H9 (cell line): ENCODE measurements around the gene RNU6-9. TPM values are rescaled to one million over a fixed set of nuclear protein-coding genes. Genes with fewer than 3 reads are reported as not detected.

Experiments used
- DNase-seq: peaks from one replicate; pipeline ENCODE4 v3.0.0-alpha.2; 2017
- H2AFZ ChIP-seq: one replicate; pipeline ENCODE4 v1.6.1; 2013; ENCODE audit warnings: mild to moderate bottlenecking, low read length, control low read depth, moderate library complexity
- H2AK5ac ChIP-seq: 2 replicates; pipeline ENCODE4 v1.6.1; 2013; ENCODE audit warnings: low read length, control low read depth, mixed read lengths; ENCODE audit not compliant: insufficient read length
- H2BK120ac ChIP-seq: one replicate; pipeline ENCODE4 v1.6.1; 2013; ENCODE audit warnings: low read depth, mild to moderate bottlenecking, low read length, control low read depth, inconsistent platforms; ENCODE audit not compliant: poor library complexity, severe bottlenecking
- H2BK12ac ChIP-seq: 2 replicates; pipeline ENCODE4 v1.6.1; 2013; ENCODE audit warnings: low read length, control low read depth, mixed read lengths, low read depth; ENCODE audit not compliant: insufficient read length
- H2BK15ac ChIP-seq: 2 replicates; pipeline ENCODE4 v1.6.1; 2013; ENCODE audit warnings: low read depth, low read length, control low read depth
- H2BK20ac ChIP-seq: one replicate; pipeline ENCODE4 v1.6.1; 2013; ENCODE audit warnings: low read depth, mild to moderate bottlenecking, low read length, control low read depth, inconsistent platforms; ENCODE audit not compliant: poor library complexity, severe bottlenecking
- H2BK5ac ChIP-seq: 2 replicates; pipeline ENCODE4 v1.6.1; 2013; ENCODE audit warnings: low read length, control low read depth, mixed read lengths; ENCODE audit not compliant: insufficient read length
- H3K14ac ChIP-seq: 2 replicates; pipeline ENCODE4 v1.6.1; 2013; ENCODE audit warnings: low read length, control low read depth; ENCODE audit not compliant: insufficient read depth
- H3K18ac ChIP-seq: 2 replicates; pipeline ENCODE4 v1.6.1; 2013; ENCODE audit warnings: low read depth, mild to moderate bottlenecking, mixed read lengths, low read length, control low read depth; ENCODE audit not compliant: insufficient read length
- H3K23ac ChIP-seq: 2 replicates; pipeline ENCODE4 v1.6.1; 2013; ENCODE audit warnings: low read length, control low read depth, mixed read lengths, low read depth; ENCODE audit not compliant: insufficient read length
- H3K23me2 ChIP-seq: 2 replicates; pipeline ENCODE4 v1.6.1; 2013; ENCODE audit warnings: low read depth, mild to moderate bottlenecking, mixed read lengths, low read length, control low read depth; ENCODE audit not compliant: insufficient read length, poor library complexity, severe bottlenecking
- H3K27ac ChIP-seq: 2 replicates; pipeline ENCODE4 v1.5.1; 2013; ENCODE audit warnings: low read length, control low read depth, mixed read lengths, low read depth; ENCODE audit not compliant: insufficient read length
- H3K27me3 ChIP-seq: 2 replicates; pipeline ENCODE4 v1.6.1; 2013; ENCODE audit warnings: low read length, control low read depth, inconsistent platforms; ENCODE audit not compliant: insufficient read depth
- H3K4ac ChIP-seq: 2 replicates; pipeline ENCODE4 v1.6.1; 2013; ENCODE audit warnings: low read depth, mild to moderate bottlenecking, control low read depth, inconsistent platforms, low read length, moderate library complexity
- H3K4me1 ChIP-seq: 2 replicates; pipeline ENCODE4 v1.6.1; 2013; ENCODE audit warnings: low read length, control low read depth, inconsistent platforms; ENCODE audit not compliant: insufficient read depth
- H3K4me2 ChIP-seq: 2 replicates; pipeline ENCODE4 v1.6.1; 2013; ENCODE audit warnings: low read length, control low read depth, mixed read lengths; ENCODE audit not compliant: insufficient read length, insufficient read depth
- H3K56ac ChIP-seq: 2 replicates; pipeline ENCODE4 v1.6.1; 2013; ENCODE audit warnings: low read depth, mild to moderate bottlenecking, mixed read lengths, low read length, control low read depth; ENCODE audit not compliant: insufficient read length
- H3K79me1 ChIP-seq: 2 replicates; pipeline ENCODE4 v1.6.1; 2013; ENCODE audit warnings: low read depth, mild to moderate bottlenecking, moderate library complexity, low read length, control low read depth, inconsistent platforms; ENCODE audit not compliant: insufficient read depth, poor library complexity, severe bottlenecking
- H3K79me2 ChIP-seq: 2 replicates; pipeline ENCODE4 v1.6.1; 2013; ENCODE audit warnings: low read length, control low read depth, inconsistent platforms; ENCODE audit not compliant: insufficient read depth
- H3K9ac ChIP-seq: 2 replicates; pipeline ENCODE4 v1.6.1; 2013; ENCODE audit warnings: low read length, control low read depth, mixed read lengths; ENCODE audit not compliant: insufficient read length; ENCODE audit errors: extremely low read depth
- H3K9me3 ChIP-seq: one replicate; pipeline ENCODE4 v1.6.1; 2013; ENCODE audit warnings: low read depth, low read length, inconsistent platforms; ENCODE audit not compliant: control insufficient read depth
- H3T11ph ChIP-seq: one replicate; pipeline ENCODE4 v1.6.1; 2013; ENCODE audit warnings: mild to moderate bottlenecking, low read length, control low read depth, inconsistent platforms
- H4K20me1 ChIP-seq: one replicate; pipeline ENCODE4 v1.6.1; 2013; ENCODE audit not compliant: control insufficient read depth, insufficient read length, insufficient read depth
- H4K5ac ChIP-seq: 2 replicates; pipeline ENCODE4 v1.6.1; 2013; ENCODE audit warnings: low read depth, mild to moderate bottlenecking, mixed read lengths, low read length, control low read depth; ENCODE audit not compliant: insufficient read length
- H4K8ac ChIP-seq: replicated peaks from 2 replicates; pipeline ENCODE4 v1.6.1; 2013; ENCODE audit warnings: low read length, control low read depth, mixed read lengths, low read depth; ENCODE audit not compliant: insufficient read length
- H4K91ac ChIP-seq: 2 replicates; pipeline ENCODE4 v1.6.1; 2013; ENCODE audit warnings: low read depth, mild to moderate bottlenecking, moderate library complexity, mixed read lengths, low read length, control low read depth; ENCODE audit not compliant: insufficient read length
- H3K27ac Mint-ChIP-seq, 3 experiments: 2 replicates in 2 of 3; 3 replicates in 1 of 3; pipeline ENCODE4 v1.8.0; 2020 to 2021; ENCODE audit warnings: mixed read lengths in 3 of 3, mild to moderate bottlenecking in 1 of 3, moderate library complexity in 1 of 3
- H3K27me3 Mint-ChIP-seq: 2 replicates; pipeline ENCODE4 v1.8.0; 2021; ENCODE audit warnings: low read depth, mild to moderate bottlenecking, moderate library complexity, mixed read lengths
- H3K36me3 Mint-ChIP-seq, 3 experiments: 2 replicates in 2 of 3; 3 replicates in 1 of 3; pipeline ENCODE4 v1.8.0; 2020 to 2021; ENCODE audit warnings: low read depth in 3 of 3, mixed read lengths in 3 of 3; ENCODE audit not compliant: insufficient read depth in 1 of 3
- H3K4me1 Mint-ChIP-seq, 2 experiments: 2 replicates each; pipeline ENCODE4 v1.8.0; 2020; ENCODE audit warnings: mixed read lengths in 2 of 2
- H3K4me3 Mint-ChIP-seq, 2 experiments: 2 replicates in 1 of 2; 3 replicates in 1 of 2; pipeline ENCODE4 v1.8.0; 2020 to 2021; ENCODE audit warnings: mild to moderate bottlenecking in 2 of 2, mixed read lengths in 2 of 2, moderate library complexity in 1 of 2
- H3K9me3 Mint-ChIP-seq, 2 experiments: 2 replicates in 1 of 2; 3 replicates in 1 of 2; pipeline ENCODE4 v1.8.0; 2020; ENCODE audit warnings: mild to moderate bottlenecking in 2 of 2, mixed read lengths in 2 of 2, moderate library complexity in 1 of 2
- WGBS: extraction: QIAGEN DNeasy Blood & Tissue Kit; methylation state at CpG from one replicate; pipeline ENCODE4 v1.1.7; 2013; ENCODE audit warnings: missing lambda C conversion rate, low lambda C conversion rate, mixed read lengths; ENCODE audit not compliant: insufficient read length; ENCODE audit errors: extremely low coverage; 5-methylcytosine and 5-hydroxymethylcytosine counted together
- total RNA-seq: library from RNA; stranded (reverse); gene quantifications from 2 replicates; pipeline ENCODE4 v1.2.1, GENCODE V29; 2021
- TF ChIP-seq, protein P1 (sequence below): fragments of 200-600 bp; sonication (generic); conservative IDR thresholded peaks from 3 replicates; pipeline ENCODE4 v1.8.0; 2021; ENCODE audit warnings: antibody characterized with exemption, mild to moderate bottlenecking

Gene RNU6-9
- total RNA-seq, 1 experiment from 2014 or later: not detected

DNA sequence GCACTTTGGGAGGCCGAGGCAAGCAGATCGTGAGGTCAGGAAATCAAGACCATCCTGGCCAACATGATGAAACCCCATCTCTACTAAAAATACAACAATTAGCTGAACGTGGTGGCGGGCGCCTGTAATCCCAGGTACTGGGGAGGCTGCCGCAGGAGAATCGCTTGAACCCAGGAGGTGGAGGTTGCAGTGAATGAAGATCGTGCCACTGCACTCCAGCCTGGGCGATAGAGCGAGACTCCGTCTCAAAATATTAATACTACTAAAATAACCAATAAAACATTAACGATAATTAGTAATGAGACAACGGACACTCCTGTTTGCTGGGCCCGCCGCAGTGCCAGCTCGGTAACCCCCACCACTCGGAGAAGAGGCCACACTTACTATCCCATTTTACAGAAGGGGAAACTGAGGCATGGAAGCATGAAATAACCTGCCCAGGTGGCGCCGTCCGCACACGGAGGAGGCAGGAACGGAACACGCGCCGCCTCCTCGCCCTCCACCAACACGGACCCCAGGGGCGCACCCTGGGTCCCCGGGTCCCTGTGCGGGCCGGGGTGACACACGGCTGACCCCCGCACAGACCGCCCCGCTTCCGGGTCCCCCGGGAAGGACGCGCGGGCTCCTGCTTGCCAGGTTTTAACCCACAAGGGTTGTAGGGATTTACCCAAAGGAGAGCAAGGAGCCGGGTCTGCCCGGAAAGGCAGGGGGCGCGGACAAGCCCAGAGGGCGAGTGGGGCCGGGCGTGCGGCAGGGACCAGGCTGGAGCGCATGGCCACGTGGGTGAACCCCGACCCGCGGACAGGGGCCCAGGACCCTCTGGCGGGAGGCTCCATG, 18.1 kb downstream of the RNU6-9 start:
- Histone ChIP-seq H3K4ac (no peak overlapping the region), H4K8ac (no peak overlapping the region), H2AK5ac (no peak overlapping the region), H3K56ac (no peak overlapping the region), H3K23ac (no peak overlapping the region), H2BK12ac (no peak overlapping the region), H2BK120ac (no peak overlapping the region), H3K79me2 (peaks cover 7% of the 10 kb centered on the region; the same call in 1 of the 2 replicates), H3K79me1 (peaks cover 10% of the 10 kb centered on the region), H3T11ph (no peak overlapping the region), H3K14ac (no peak overlapping the region), H3K23me2 (peaks cover 11% of the 10 kb centered on the region), H2BK20ac (no peak overlapping the region), H3K4me2 (no peak overlapping the region), H4K20me1 (no peaks in the 10 kb centered on the region), H3K18ac (no peak overlapping the region), H4K91ac (no peak overlapping the region), H3K27ac (no peak overlapping the region), H2AFZ (no peak overlapping the region), H4K5ac (no peak overlapping the region), H3K27me3 (no peaks in the 10 kb centered on the region), H3K9ac (no peak overlapping the region), H2BK5ac (no peak overlapping the region), H2BK15ac (no peak overlapping the region), H3K4me1 (no peaks in the 10 kb centered on the region), H3K9me3 (no peaks in the 10 kb centered on the region)
- peak; percentile 55 for DNase-seq
- Mint-ChIP-seq H3K9me3 (peaks cover 0 to 3% of the 10 kb centered on the region in 2 experiments; a peak in 1 of 5 replicates), H3K27me3 (peaks cover 27% of the 10 kb centered on the region), H3K27ac (no peak overlapping the region), H3K36me3 (peaks cover 0 to 12% (median 5%) of the 10 kb centered on the region in 3 experiments; a peak in 3 of 7 replicates), H3K4me3 (peak overlapping the region; percentile 65 to 77), H3K4me1 (peaks cover 0 to 13% of the 10 kb centered on the region in 2 experiments; a peak in 2 of 4 replicates)
- whole genome bisulfite sequencing: no CpG with 5 or more reads among the region's 54 CpGs
- TF ChIP-seq, protein P1, sequence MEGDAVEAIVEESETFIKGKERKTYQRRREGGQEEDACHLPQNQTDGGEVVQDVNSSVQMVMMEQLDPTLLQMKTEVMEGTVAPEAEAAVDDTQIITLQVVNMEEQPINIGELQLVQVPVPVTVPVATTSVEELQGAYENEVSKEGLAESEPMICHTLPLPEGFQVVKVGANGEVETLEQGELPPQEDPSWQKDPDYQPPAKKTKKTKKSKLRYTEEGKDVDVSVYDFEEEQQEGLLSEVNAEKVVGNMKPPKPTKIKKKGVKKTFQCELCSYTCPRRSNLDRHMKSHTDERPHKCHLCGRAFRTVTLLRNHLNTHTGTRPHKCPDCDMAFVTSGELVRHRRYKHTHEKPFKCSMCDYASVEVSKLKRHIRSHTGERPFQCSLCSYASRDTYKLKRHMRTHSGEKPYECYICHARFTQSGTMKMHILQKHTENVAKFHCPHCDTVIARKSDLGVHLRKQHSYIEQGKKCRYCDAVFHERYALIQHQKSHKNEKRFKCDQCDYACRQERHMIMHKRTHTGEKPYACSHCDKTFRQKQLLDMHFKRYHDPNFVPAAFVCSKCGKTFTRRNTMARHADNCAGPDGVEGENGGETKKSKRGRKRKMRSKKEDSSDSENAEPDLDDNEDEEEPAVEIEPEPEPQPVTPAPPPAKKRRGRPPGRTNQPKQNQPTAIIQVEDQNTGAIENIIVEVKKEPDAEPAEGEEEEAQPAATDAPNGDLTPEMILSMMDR: no peak
